GM12873 (cell line): ENCODE results near the gene CSTB.

Experiments used
- TF ChIP-seq, protein P1 (sequence below): IDR thresholded peaks from 2 replicates; pipeline ENCODE4 v1.5.1; 2012; ENCODE audit warnings: low read depth, mild to moderate bottlenecking, moderate library complexity, low read length, control low read depth; ENCODE audit not compliant: insufficient read depth; ENCODE audit errors: missing control alignments

CSTB gene

DNA sequence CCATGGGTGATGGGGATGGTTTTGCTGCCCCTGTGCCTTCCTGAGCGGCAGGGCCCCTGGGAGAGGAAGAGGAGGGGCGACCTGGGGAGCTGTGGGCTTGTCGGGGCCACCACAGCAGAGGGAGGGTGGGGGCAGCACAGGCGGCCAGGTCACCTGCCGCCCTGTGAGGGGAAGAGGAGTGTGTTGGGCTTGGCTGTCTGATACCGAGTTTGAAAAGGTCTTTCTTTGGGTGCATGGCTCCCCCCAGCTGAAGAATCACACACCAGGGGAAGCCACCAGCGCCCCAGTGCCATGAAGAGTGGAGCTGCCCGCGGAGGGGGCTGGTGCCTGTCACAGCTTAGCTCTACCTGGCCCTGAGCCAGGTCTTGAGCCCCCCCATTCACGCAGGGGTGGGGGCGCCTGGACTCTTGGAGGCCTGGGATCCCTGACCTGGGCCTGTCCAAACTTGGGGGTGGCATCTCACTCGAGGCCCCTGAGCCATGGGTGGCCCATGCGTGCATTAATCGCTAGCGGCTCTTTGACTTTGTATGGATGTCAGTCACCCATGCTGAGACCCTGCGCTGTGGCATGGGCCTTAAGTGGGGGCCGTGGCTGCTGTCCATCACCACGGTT, 26.4 kb downstream of the CSTB start:
- TF ChIP-seq, protein P1, sequence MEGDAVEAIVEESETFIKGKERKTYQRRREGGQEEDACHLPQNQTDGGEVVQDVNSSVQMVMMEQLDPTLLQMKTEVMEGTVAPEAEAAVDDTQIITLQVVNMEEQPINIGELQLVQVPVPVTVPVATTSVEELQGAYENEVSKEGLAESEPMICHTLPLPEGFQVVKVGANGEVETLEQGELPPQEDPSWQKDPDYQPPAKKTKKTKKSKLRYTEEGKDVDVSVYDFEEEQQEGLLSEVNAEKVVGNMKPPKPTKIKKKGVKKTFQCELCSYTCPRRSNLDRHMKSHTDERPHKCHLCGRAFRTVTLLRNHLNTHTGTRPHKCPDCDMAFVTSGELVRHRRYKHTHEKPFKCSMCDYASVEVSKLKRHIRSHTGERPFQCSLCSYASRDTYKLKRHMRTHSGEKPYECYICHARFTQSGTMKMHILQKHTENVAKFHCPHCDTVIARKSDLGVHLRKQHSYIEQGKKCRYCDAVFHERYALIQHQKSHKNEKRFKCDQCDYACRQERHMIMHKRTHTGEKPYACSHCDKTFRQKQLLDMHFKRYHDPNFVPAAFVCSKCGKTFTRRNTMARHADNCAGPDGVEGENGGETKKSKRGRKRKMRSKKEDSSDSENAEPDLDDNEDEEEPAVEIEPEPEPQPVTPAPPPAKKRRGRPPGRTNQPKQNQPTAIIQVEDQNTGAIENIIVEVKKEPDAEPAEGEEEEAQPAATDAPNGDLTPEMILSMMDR: no peak

DNA sequence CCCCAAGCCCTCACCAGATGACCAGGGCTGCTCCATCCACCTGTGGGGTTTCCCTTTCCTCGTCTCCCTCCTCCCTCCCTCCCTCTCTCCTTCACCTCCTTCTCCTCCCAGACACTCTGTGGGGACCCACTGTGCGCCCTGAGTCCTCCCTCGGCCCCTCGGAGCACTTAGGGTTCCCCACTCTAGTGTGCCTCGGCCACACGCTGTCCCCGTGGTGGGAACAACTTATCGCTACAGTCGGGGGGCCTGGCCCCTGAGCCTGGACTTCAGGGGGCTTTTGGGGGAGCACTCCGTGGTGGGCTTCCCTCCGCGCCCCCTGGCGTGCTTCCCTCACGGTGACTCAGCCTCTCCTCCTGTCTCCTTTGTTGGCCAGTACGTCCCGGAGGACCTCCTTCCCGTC, 27.5 kb downstream of the CSTB start:
- TF ChIP-seq, protein P1: no peak

DNA sequence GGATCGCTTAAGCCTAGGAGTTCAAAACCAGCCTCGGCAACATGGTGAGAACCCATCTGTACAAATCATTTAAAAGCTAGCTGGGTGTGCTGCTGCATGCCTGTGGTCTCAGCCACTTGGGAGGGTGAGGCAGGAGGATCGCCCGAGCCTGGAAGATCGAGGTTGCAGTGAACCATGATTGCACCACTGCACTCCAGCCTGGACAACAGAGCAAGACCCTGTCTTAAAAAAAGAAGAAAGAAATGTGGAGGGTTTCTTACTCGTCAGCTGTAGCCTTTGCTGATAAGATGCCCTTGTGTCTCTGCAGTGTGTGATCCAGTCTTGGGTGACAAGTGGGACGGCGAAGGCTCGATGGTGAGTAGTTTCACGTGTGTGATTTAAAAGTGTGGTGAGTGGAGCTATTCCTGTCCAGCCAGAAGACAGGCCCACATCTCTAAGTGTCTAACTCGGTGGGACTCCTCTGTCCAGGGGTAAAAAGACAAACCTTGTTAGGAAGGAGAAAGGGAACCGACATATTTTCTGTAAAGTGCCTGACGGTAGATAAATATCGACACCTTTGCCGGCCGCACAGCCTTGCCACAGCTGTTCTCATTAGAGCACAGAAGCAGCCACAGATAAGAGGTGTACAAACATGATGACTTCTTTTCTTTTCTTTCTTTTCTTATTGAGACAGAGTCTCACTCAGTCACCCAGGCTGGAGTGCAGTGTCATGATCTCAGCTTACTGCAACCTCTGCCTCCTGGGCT, 30.2 kb downstream of the CSTB start:
- TF ChIP-seq, protein P1: no peak

DNA sequence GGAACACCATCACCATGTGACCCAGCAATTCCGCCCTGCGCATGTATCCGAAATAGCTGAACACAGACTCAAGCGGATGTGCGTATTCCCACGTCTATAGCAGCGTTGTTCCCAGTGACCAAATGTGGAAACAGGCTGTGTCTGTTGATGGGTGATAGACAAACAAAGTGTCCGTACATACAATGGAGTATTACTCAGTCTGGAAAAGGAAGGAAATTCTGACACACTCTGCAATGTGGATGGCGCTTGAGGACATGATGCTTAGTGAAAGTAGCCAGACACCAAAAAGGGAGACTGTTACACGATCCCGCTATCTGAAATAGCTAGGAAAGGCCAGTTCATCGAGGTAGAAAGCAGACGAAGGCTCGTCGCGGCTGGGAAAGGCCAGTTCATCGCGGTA, 31.4 kb downstream of the CSTB start:
- TF ChIP-seq, protein P1: no peak

DNA sequence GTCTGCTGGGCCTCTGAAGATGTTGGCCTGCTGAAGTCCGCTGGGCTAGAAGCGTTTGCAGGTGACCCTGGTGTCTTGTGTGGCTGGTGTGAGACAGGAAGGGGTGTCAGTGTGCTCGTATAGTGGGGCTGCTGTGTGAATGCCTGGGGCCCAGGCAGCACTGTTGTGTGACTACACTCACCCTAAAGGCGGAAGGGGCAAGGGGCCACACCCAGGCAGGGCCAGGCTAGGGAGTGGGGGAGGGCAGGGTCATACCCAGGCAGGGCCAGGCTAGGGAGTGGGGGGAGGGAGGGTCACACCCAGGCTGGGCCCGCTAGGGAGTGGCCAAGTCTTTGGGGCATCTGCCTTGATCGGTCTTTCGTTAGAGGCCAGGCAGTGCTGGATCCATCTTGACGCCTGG, 32.2 kb downstream of the CSTB start:
- TF ChIP-seq, protein P1: no peak

DNA sequence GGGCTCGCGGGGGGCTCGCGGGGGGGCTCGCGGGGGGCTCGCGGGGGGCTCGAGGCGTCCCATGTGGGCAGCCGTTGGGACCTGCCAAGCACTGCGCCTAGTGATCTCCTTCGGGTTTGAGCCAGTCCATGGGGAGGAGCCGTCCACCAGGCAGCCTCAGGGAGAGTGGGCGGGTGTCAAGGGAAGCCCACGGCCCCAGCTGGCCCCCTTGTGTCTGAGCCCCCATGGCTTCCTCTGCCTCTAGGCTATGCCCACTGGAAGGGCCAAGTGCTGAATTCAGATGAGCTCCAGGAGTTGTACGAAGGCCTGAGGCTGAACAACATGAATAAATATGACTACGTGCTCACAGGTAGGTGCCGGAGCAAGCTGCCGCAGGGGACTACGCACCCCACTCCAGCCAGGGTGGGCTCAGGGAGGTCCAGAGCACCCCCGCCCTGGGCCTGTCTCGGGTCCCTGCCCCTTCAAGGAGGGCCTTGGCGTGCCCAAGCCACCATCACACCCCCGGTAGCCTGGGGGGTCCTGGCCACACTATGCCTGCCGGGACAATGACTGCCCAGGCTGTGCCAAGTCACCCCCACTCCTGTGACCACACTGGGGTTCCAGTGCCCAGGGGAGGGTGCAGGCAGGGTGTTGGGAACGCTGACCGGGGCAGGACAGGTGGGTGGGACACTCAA, 34.5 kb downstream of the CSTB start:
- TF ChIP-seq, protein P1: no peak

DNA sequence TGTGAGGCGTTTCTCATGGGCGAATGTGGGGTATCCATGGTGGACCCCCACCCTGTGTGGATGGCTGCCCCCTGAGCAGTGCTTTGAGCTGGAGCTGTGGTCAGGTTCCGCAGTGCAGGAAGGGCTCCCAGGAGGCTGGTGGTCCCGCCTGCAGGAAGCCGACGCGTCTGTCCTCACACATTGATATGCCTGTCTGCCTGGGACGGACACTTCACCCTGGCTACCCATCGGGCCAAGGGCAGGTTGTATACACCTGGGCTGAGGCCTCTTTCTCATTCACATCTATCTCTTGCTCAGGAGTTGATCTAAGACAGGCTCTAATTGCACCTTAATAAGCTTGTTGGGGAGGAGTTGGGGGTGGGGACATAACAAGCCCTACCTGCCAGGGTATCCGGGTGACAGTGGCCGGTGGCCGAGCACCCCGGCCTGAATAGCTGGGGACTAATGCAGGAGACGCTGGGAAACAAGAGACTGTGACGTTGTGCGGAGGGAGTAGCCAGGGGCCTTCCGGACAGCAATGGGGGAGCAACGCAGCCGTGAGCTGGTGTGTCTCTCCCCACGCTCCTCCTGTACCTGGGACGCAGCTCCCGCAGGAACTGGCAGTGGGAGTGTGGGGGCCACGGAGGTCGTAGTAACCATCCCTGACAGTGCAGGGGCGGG, 35.5 kb downstream of the CSTB start:
- TF ChIP-seq, protein P1: no peak
